GM18520 (cell line): ENCODE data around the gene GLRA1.
"Not testable (repeated sequence)": the region's sequence is repeated elsewhere in the genome, so short reads cannot be mapped to it uniquely, and the experiment has no call there.

Source experiments
- ATAC-seq: cut with Tn5 transposase; IDR thresholded peaks from one replicate; pipeline ENCODE4 v1.9.1; 2021; ENCODE audit not compliant: unreplicated experiment

GLRA1 gene

GRCh38 chr5:151820271-151820670 is 104.4 kb downstream of the GLRA1 start:
- ATAC-seq = no peak

- ATAC-seq = no peak
Observed at GRCh38 chr5:151819830-151820229, 104.8 kb downstream of the GLRA1 start.

DNA sequence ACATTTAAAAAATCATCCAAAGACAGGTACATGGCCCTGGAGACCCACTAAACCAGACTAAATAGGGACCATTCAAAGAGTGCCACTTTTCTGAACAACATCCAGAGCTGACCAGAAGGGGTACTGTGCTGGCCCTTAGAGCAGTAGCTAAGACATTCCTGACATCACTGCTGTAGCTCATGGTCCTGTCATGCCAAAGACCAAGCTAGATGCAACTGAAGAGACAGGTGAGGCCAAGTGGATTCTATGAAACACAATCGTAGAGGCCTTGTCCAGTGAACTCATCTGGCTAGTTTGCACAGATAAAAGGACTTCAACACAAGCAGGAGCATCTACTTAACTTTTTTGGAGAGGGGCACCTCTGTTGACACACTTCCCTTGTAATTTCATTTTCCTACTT is 109.6 kb downstream of the GLRA1 start:
- no peak for ATAC-seq

GRCh38 chr5:151812757-151813309 is 111.8 kb downstream of the GLRA1 start:
- no peak for ATAC-seq

- no peak for ATAC-seq
Observed at GRCh38 chr5:151811593-151812321, 112.9 kb downstream of the GLRA1 start.

DNA sequence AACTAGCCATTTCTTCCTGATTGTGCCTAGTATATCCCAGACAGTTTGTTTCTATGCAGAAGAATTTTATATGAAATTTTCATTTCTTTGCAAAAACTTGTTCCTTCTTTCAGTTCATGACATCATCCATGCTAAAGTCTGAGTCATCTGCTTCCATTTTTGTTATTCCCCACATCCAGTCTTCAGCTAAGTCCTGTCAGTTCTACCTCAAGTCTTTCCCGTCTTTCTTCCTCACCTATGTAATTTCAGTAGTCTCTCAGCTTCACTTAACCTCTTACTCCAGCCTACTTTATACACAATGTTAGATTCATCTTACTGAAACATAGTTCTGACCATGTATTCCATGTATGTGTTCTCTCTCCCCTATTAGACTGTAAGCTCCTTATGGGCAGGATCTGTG is 113.8 kb downstream of the GLRA1 start:
- ATAC-seq = no peak

DNA sequence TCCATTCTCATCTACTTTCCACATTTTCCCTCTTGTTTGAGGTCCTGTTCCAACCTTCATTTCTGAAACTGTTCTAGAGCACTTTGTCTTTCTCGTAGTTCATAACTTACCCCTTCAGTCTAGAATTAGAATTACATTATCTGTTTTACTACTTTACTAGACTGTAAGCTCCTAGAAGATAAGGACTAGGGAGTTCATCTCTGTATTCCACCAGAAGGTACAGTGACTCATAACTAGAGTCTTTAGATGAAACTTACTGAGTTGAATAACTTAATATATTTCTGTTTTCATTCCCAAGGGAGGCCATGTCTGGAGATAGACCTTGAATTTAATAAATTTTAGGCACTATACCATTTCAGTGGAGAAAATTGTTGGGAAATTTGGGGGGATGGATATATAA is 114.2 kb downstream of the GLRA1 start:
- ATAC-seq = no peak

DNA sequence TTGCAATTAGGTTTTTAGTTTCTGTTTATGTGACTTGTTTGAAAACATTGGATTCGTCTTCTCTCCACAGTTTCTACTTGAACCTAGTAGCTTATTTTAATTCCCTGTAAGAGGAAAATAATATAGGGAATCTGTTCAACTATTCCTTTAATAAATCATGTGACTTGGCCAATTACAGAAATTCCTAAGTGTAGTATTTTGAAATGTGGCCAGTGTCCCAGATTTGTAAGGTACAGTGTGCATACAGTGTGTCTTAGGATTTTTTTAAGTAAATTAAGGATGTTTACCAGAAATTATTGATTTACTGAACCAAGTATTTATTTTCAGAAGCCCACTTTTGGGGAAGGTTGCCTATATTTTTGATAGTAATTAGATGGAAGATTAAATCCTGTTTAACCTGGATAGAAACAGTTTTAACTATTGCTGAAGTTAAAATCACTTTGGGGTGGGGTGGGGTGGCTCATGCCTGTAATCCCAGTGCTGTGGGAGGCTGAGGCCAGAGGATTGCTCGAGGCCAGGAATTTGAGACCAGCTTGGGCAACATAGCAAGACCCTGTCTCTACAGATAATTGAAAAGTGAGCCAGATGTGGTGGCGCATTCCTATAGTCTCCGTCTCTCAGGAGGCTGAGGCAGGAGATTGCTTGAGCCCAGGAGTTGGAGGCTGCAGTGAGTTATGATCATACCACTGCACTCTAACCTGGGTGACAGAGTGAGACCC is 116.0 kb downstream of the GLRA1 start:
- ATAC-seq = no peak

- ATAC-seq = no peak
Observed at GRCh38 chr5:151805414-151806223, 119.0 kb downstream of the GLRA1 start.

DNA sequence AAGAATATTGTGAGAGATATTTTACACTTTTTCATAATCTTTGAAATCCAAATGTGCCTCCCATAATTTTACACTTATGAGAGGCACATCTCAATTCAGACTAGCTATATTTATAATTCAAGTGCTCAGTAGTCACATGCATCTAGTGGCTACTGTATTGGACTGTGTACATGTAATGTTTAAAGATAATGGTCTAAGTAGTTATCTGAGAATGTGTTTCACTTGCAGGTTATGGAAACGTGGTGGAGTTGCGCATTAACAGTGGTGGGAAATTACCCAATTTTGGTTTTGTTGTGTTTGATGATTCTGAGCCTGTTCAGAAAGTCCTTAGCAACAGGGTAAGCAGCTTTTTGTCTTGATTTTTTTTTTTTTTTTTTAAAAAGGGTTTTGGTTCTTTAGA is 124.1 kb downstream of the GLRA1 start:
- no peak for ATAC-seq

DNA sequence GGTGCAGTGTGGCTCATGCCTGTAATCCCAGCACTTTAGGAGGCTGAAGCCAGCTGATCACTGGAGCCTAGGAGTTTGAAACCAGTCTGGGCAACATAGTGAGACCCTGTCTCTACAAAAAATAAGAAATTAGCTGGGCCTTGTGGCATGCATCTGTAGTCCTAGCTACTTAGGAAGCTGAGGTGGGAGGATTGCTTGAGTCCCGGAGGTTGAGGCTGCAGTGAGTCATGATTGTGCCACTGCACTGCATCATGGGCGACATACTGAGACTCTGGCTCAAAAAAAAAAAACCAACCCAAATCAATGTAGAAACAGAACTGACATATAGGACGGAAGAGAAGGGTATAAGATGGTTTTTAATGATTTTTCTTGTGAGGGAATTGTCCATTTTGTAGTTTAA is 125.2 kb downstream of the GLRA1 start:
- ATAC-seq = no peak

- no peak for ATAC-seq
Observed at GRCh38 chr5:151798674-151799073, 126.0 kb downstream of the GLRA1 start.

- no peak for ATAC-seq
Observed at GRCh38 chr5:151795426-151795825, 129.2 kb downstream of the GLRA1 start.

GRCh38 chr5:151793358-151793757 is 131.3 kb downstream of the GLRA1 start:
- ATAC-seq = no peak

DNA sequence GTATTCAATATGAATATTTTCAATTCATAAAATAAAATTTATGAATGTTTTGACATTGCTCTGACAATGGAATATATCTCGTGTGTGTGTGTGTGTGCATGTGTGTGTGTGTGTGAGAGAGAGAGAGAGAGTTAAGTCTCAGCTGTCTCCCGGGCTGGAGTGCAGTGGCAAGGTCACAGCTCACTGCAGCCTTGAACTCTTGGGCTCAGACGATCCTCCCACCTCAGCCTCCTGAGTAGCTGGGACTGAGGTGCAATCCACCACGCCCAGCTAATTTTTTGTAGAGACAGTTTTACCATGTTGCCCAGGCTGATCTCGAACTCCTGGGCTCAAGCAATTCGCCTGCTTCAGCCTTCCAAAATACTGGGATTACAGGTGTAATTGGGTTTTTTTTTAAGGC is 136.8 kb downstream of the GLRA1 start:
- ATAC-seq = no peak

DNA sequence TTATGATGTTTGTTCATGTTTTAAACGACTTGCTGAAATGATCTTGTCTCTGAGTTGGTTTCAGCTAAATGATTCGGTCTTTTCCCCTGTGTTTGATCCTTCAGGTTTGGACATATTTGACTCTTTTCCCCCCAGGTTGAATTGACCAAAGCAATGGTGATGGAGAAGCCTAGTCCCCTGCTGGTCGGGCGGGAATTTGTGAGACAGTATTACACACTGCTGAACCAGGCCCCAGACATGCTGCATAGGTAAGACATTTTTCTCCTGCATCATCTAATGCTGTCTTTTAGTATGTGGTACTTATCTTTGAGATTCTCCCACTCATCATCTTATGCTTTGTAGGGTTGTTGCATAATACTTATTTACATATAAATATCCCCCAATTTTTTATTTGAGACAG is 138.2 kb downstream of the GLRA1 start:
- ATAC-seq = no peak

- no peak for ATAC-seq
Observed at GRCh38 chr5:151784141-151784540, 140.5 kb downstream of the GLRA1 start.

- not testable (repeated sequence) for ATAC-seq
Observed at GRCh38 chr5:151783664-151784063, 141.0 kb downstream of the GLRA1 start.

GRCh38 chr5:151781201-151781600 is 143.4 kb downstream of the GLRA1 start:
- ATAC-seq = no peak

- ATAC-seq = no peak
Observed at GRCh38 chr5:151780348-151780747, 144.3 kb downstream of the GLRA1 start.

DNA sequence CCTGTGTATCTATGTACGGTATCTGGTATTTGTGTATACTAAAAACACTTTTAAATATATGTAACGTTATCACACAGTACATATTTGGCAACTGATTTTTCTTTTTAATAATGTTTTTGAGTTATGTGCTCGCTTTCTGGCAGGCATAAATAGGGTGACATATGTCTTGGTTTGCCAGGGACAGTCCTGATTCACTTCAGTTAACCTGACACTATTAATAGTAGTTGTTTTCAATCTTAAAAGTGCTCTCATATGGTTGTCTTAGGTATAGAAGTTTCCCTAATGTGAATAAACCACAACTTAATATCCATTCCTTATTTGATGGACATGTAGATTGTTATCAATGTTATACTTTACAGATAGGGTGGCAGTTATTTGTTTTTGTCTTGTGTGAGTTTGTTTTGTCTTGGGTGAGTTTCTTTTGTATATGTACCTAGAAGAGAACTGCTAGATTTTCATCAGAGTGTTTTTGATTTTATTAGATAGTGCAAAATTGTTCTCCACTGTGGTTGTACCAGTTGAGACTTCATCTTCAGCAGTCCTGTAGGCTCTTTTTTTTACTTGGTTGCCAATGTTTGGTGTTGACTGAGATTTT is 145.0 kb downstream of the GLRA1 start:
- no peak for ATAC-seq
